HCT116 (cell line): ENCODE measurements around the gene GABPB1. TPM values are rescaled to one million over a fixed set of nuclear protein-coding genes. Genes with fewer than 3 reads are reported as not detected.

Source experiments
- ATAC-seq: fragments of 200-7000 bp; cut with Tn5 transposase; 2 replicates; pipeline ENCODE4 v1.9.1; 2020; ENCODE audit warnings: mild to moderate bottlenecking, moderate library complexity
- BruUV-seq: library from RNA; stranded (reverse); fragments of 400-500 nt; replicated peaks from 2 replicates; lab custom pipeline; 2021; lab: Mats Ljungman, UMichigan
- CTCF ChIA-PET: fragments of 300-600 bp; sonication (Branson Sonifier 250); formaldehyde crosslinking; loops from one replicate; lab custom pipeline; 2021; ENCODE audit warnings: antibody characterized with exemption; lab: Charles Lee
- POLR2A ChIA-PET: fragments of 300-600, 350-600 bp; sonication (Branson Sonifier 250); formaldehyde crosslinking; loops from one replicate; lab custom pipeline; 2021; ENCODE audit warnings: antibody characterized with exemption; lab: Charles Lee
- RAD21 ChIA-PET, 2 experiments: fragments of 300-600 bp; sonication (Branson Sonifier 250); formaldehyde crosslinking; loops; one replicate each; lab custom pipeline; 2023; ENCODE audit warnings: low total read pairs in 2 of 2; ENCODE audit not compliant: uncharacterized antibody in 2 of 2, unreplicated experiment in 2 of 2, low non-redundant PET in 1 of 2; lab: Charles Lee
- DNase-seq: peaks from one replicate; pipeline ENCODE4 v3.0.0-alpha.2; 2010; ENCODE audit warnings: low read depth, low spot score
- H2AFZ ChIP-seq: fragments of 200-600 bp; shearing (Covaris generic), sonication (generic); 2 replicates; pipeline ENCODE4 v1.6.1; 2017; ENCODE audit warnings: low read depth, mixed run types, mixed read lengths, antibody characterized with exemption, low read length; ENCODE audit not compliant: poor library complexity, severe bottlenecking
- H3K27ac ChIP-seq: 2 replicates; pipeline ENCODE4 v1.5.1; 2012; ENCODE audit warnings: low read depth, low read length
- H3K27me3 ChIP-seq: fragments of 200-600 bp; sonication (generic); 2 replicates; pipeline ENCODE4 v1.6.1; 2016; ENCODE audit warnings: mixed run types, low read length, mixed read lengths; ENCODE audit not compliant: insufficient read depth
- H3K36me3 ChIP-seq, 2 experiments: fragments of 200-500 bp in 1 of 2; fragments of 200-600 bp in 1 of 2; sonication (Bioruptor generic) in 1 of 2; sonication (generic) in 1 of 2; 2 replicates each; pipeline versions ENCODE4 v1.5.1 to v1.6.1; 2014 to 2016; ENCODE audit warnings: low read length in 2 of 2, inconsistent platforms in 1 of 2, mixed read lengths in 1 of 2, mixed run types in 1 of 2; ENCODE audit not compliant: insufficient read depth in 2 of 2, control insufficient read depth in 1 of 2
- H3K4me1 ChIP-seq, 2 experiments: fragments of 200-600 bp in 1 of 2; sonication (generic) in 1 of 2; 2 replicates each; pipeline versions ENCODE4 v1.5.1 to v1.6.1; 2012 to 2017; ENCODE audit warnings: low read length in 2 of 2, inconsistent platforms in 1 of 2, mild to moderate bottlenecking in 1 of 2, mixed read lengths in 1 of 2, mixed run types in 1 of 2, moderate library complexity in 1 of 2; ENCODE audit not compliant: insufficient read depth in 2 of 2, control insufficient read depth in 1 of 2
- H3K4me2 ChIP-seq: fragments of 200-600 bp; sonication (generic); 2 replicates; pipeline ENCODE4 v1.6.1; 2017; ENCODE audit warnings: mixed run types, low read length, mixed read lengths
- H3K4me3 ChIP-seq, 2 experiments: fragments of 200-600 bp in 1 of 2; sonication (generic) in 1 of 2; replicated peaks in 1 of 2; 2 replicates each; pipeline ENCODE4 v1.5.1; 2011 to 2016; ENCODE audit warnings: low read length in 2 of 2, control low read depth in 1 of 2, low read depth in 1 of 2, mild to moderate bottlenecking in 1 of 2, mixed read lengths in 1 of 2, mixed run types in 1 of 2
- H3K79me2 ChIP-seq: fragments of 200-600 bp; sonication (generic); 2 replicates; pipeline ENCODE4 v1.6.1; 2017; ENCODE audit warnings: mild to moderate bottlenecking, mixed run types, low read length, moderate library complexity, mixed read lengths; ENCODE audit not compliant: insufficient read depth
- H3K9ac ChIP-seq: fragments of 200-600 bp; sonication (generic); 2 replicates; pipeline ENCODE4 v1.6.1; 2016; ENCODE audit warnings: low read length, mixed read lengths
- H3K9me2 ChIP-seq: fragments of 200-600 bp; sonication (generic), shearing (Covaris generic); 2 replicates; pipeline ENCODE4 v1.6.1; 2017; ENCODE audit warnings: mixed run types, mild to moderate bottlenecking, moderate library complexity; ENCODE audit not compliant: insufficient read depth
- H3K9me3 ChIP-seq, 2 experiments: fragments of 200-500 bp in 1 of 2; fragments of 200-600 bp in 1 of 2; sonication (Bioruptor generic) in 1 of 2; sonication (generic) in 1 of 2; 2 replicates each; pipeline ENCODE4 v1.6.1; 2014 to 2017; ENCODE audit warnings: low read length in 2 of 2, mixed read lengths in 2 of 2, inconsistent platforms in 1 of 2, low read depth in 1 of 2, mild to moderate bottlenecking in 1 of 2, mixed run types in 1 of 2, moderate library complexity in 1 of 2; ENCODE audit not compliant: control insufficient read depth in 1 of 2, insufficient read depth in 1 of 2
- H4K20me1 ChIP-seq: fragments of 200-600 bp; sonication (generic), shearing (Covaris generic); 2 replicates; pipeline ENCODE4 v1.6.1; 2017; ENCODE audit warnings: mixed run types, mild to moderate bottlenecking, moderate library complexity; ENCODE audit not compliant: insufficient read depth
- CBX3 ChIP-seq: IDR thresholded peaks from 2 replicates; pipeline ENCODE4 v1.6.1; 2012; ENCODE audit warnings: low read depth
- CEBPB ChIP-seq: IDR thresholded peaks from 2 replicates; pipeline ENCODE4 v1.6.1; 2012; ENCODE audit warnings: low read depth
- EGR1 ChIP-seq: IDR thresholded peaks from 2 replicates; pipeline ENCODE4 v1.6.1; 2012; ENCODE audit warnings: low read depth
- ELF1 ChIP-seq: IDR thresholded peaks from 2 replicates; pipeline ENCODE4 v1.6.1; 2012; ENCODE audit warnings: low read depth, borderline replicate concordance
- JUND ChIP-seq: IDR thresholded peaks from 2 replicates; pipeline ENCODE4 v1.6.1; 2012
- SRF ChIP-seq: IDR thresholded peaks from 2 replicates; pipeline ENCODE4 v1.6.1; 2012; ENCODE audit warnings: low read depth
- YY1 ChIP-seq: IDR thresholded peaks from 2 replicates; pipeline ENCODE4 v1.6.1; 2011; ENCODE audit warnings: low read length, low read depth, moderate library complexity, mild to moderate bottlenecking; ENCODE audit not compliant: insufficient replicate concordance; ENCODE audit errors: extremely low read depth
- intact Hi-C: fragments of 100-400 bp; cut with micrococcal nuclease; formaldehyde crosslinking; loops from 2 replicates; pipeline ENCODE4 v1.10.0; 2022
- total RNA-seq: library from RNA; stranded (reverse); gene quantifications from one replicate; pipeline ENCODE4 v1.2.1, GENCODE V29; 2021; ENCODE audit not compliant: unreplicated experiment
- TF ChIP-seq, protein P1 (sequence below), 3 experiments: fragments of 200-600 bp in 1 of 3; sonication (generic) in 1 of 3; IDR thresholded peaks in 2 of 3; conservative IDR thresholded peaks in 1 of 3; 2 replicates each; pipeline ENCODE4 v1.5.1; 2012 to 2017; ENCODE audit warnings: low read depth in 2 of 3, low read length in 2 of 3, antibody characterized with exemption in 1 of 3, borderline replicate concordance in 1 of 3, control low read depth in 1 of 3, mild to moderate bottlenecking in 1 of 3, mixed read lengths in 1 of 3, mixed run types in 1 of 3, moderate library complexity in 1 of 3; ENCODE audit not compliant: insufficient read depth in 1 of 3
- TF ChIP-seq, protein P2 (sequence below): IDR thresholded peaks from 2 replicates; pipeline ENCODE4 v1.6.1; 2011; ENCODE audit warnings: mild to moderate bottlenecking, low read length, moderate library complexity; ENCODE audit not compliant: insufficient replicate concordance; ENCODE audit errors: extremely low read depth
- TF ChIP-seq, protein P3 (sequence below): IDR thresholded peaks from 2 replicates; pipeline ENCODE4 v1.6.1; 2012
- TF ChIP-seq, protein P4 (sequence below): IDR thresholded peaks from 2 replicates; pipeline ENCODE4 v1.6.1; 2012
- TF ChIP-seq, protein P5 (sequence below): IDR thresholded peaks from 2 replicates; pipeline ENCODE4 v1.6.1; 2012; ENCODE audit warnings: low read depth

GABPB1 gene
- total RNA-seq, 1 experiment from 2014 or later = 20.1 TPM

DNA sequence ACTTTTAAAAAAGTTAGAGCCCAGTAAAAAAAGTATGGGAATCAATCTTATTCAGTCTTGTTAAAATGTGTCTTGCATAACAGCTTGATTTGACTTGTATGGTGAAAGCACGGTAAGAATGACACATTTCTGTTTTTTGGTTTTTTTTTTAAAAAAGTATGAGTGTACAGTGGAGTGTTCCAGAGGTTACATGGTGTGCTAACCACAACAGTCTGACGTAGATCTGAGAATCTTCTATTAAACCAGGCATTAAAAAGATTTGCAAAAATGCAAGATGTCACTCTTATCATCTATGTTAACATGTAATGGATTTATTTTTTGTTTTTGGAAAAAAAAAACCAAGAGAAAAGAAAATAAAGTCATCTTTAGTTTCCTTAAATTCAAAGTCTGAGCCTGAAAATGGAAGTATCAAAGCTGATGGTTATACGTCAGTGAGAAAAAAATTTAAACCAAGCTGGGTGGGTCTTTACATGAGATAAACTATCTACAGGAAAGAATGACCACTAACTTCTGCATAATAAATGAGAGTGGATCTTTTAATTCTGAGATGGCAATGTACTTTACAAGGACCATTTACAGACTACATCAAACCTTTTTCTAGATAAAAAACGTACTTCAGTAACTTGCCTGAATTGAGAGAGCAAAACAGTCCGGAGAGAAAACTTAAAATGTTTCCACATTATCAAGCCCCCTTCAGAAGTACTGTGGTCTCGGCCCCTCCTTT is 1.6 kb downstream of the GABPB1 start (continued):
- TF ChIP-seq, protein P1, sequence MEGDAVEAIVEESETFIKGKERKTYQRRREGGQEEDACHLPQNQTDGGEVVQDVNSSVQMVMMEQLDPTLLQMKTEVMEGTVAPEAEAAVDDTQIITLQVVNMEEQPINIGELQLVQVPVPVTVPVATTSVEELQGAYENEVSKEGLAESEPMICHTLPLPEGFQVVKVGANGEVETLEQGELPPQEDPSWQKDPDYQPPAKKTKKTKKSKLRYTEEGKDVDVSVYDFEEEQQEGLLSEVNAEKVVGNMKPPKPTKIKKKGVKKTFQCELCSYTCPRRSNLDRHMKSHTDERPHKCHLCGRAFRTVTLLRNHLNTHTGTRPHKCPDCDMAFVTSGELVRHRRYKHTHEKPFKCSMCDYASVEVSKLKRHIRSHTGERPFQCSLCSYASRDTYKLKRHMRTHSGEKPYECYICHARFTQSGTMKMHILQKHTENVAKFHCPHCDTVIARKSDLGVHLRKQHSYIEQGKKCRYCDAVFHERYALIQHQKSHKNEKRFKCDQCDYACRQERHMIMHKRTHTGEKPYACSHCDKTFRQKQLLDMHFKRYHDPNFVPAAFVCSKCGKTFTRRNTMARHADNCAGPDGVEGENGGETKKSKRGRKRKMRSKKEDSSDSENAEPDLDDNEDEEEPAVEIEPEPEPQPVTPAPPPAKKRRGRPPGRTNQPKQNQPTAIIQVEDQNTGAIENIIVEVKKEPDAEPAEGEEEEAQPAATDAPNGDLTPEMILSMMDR (IDR thresholded peaks at IDR 0.05 in 2 of 3, conservative IDR thresholded peaks at IDR 0.05 in 1 of 3; ENCODE audit: borderline replicate concordance in 1 of 3, insufficient read depth in 1 of 3, low read depth in 2 of 3, low read length in 2 of 3) = no peak
- no peak for TF ChIP-seq EGR1
- TF ChIP-seq CEBPB = no peak

DNA sequence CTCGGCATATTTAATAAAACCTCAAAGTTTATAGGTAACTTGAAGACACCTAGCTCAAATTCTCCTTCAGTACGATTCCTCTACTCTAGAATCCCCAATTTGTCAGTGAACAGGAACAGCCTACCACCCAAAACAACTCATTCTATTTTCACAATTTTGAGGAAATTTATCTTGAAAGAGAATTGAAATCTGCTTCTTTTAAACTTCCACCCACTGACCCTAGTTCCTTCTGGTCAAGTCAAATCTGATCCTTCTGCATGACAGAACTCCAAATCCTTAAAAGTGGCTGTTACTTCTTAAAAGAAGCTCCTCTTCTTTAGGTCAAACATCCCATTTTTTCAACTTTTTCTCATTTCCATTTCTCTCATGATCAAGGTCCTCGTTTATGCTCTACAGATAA is 4.4 kb downstream of the GABPB1 start:
- no peak overlapping the region for H3K4me2 ChIP-seq
- RAD21 ChIA-PET = no interaction called here
- no peak overlapping the region for H3K4me3 ChIP-seq
- POLR2A ChIA-PET = interaction anchor here (1.2 kb wide), 1 partner anchor 21 kb away, joined by 3 read pairs; no protein-coding TSS in a partner anchor
- H3K79me2 ChIP-seq = peaks cover 82% of the 10 kb centered on the region
- no peak overlapping the region for H3K9ac ChIP-seq
- no peak overlapping the region for H2AFZ ChIP-seq
- H3K27ac ChIP-seq = no peak overlapping the region
- no peaks in the 10 kb centered on the region for H3K9me3 ChIP-seq
- intact Hi-C loops = no loop called here
- H3K27me3 ChIP-seq = no peaks in the 10 kb centered on the region
- no peaks in the 10 kb centered on the region for H3K9me2 ChIP-seq
- TF ChIP-seq, protein P2, sequence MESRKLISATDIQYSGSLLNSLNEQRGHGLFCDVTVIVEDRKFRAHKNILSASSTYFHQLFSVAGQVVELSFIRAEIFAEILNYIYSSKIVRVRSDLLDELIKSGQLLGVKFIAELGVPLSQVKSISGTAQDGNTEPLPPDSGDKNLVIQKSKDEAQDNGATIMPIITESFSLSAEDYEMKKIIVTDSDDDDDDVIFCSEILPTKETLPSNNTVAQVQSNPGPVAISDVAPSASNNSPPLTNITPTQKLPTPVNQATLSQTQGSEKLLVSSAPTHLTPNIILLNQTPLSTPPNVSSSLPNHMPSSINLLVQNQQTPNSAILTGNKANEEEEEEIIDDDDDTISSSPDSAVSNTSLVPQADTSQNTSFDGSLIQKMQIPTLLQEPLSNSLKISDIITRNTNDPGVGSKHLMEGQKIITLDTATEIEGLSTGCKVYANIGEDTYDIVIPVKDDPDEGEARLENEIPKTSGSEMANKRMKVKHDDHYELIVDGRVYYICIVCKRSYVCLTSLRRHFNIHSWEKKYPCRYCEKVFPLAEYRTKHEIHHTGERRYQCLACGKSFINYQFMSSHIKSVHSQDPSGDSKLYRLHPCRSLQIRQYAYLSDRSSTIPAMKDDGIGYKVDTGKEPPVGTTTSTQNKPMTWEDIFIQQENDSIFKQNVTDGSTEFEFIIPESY = no peak
- TF ChIP-seq, protein P3, sequence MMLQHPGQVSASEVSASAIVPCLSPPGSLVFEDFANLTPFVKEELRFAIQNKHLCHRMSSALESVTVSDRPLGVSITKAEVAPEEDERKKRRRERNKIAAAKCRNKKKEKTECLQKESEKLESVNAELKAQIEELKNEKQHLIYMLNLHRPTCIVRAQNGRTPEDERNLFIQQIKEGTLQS = no peak
- TF ChIP-seq CBX3 (no peak), EGR1 (no peak), YY1 (no peak), SRF (no peak), JUND (no peak), ELF1 (no peak)
- TF ChIP-seq, protein P4, sequence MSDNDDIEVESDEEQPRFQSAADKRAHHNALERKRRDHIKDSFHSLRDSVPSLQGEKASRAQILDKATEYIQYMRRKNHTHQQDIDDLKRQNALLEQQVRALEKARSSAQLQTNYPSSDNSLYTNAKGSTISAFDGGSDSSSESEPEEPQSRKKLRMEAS = no peak
- TF ChIP-seq, protein P1 (IDR thresholded peaks at IDR 0.05 in 2 of 3, conservative IDR thresholded peaks at IDR 0.05 in 1 of 3; ENCODE audit: borderline replicate concordance in 1 of 3, insufficient read depth in 1 of 3, low read depth in 2 of 3, low read length in 2 of 3) = no peak
- TF ChIP-seq, protein P5, sequence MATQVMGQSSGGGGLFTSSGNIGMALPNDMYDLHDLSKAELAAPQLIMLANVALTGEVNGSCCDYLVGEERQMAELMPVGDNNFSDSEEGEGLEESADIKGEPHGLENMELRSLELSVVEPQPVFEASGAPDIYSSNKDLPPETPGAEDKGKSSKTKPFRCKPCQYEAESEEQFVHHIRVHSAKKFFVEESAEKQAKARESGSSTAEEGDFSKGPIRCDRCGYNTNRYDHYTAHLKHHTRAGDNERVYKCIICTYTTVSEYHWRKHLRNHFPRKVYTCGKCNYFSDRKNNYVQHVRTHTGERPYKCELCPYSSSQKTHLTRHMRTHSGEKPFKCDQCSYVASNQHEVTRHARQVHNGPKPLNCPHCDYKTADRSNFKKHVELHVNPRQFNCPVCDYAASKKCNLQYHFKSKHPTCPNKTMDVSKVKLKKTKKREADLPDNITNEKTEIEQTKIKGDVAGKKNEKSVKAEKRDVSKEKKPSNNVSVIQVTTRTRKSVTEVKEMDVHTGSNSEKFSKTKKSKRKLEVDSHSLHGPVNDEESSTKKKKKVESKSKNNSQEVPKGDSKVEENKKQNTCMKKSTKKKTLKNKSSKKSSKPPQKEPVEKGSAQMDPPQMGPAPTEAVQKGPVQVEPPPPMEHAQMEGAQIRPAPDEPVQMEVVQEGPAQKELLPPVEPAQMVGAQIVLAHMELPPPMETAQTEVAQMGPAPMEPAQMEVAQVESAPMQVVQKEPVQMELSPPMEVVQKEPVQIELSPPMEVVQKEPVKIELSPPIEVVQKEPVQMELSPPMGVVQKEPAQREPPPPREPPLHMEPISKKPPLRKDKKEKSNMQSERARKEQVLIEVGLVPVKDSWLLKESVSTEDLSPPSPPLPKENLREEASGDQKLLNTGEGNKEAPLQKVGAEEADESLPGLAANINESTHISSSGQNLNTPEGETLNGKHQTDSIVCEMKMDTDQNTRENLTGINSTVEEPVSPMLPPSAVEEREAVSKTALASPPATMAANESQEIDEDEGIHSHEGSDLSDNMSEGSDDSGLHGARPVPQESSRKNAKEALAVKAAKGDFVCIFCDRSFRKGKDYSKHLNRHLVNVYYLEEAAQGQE = no peak
- TF ChIP-seq, all 23 proteins: peak for 0
- no peaks in the 10 kb centered on the region for H3K36me3 ChIP-seq
- no peak for ATAC-seq
- CTCF ChIA-PET = no interaction called here
- DNase-seq = no peak
- peaks cover 7 to 9% of the 10 kb centered on the region in 2 experiments for H3K4me1 ChIP-seq
- BruUV-seq = no TSS peak
- H4K20me1 ChIP-seq = no peaks in the 10 kb centered on the region
